Colonic mucosa (tissue), 4 donors: Measurements from ENCODE around the gene STK38L. TPM values are rescaled to one million over a fixed set of nuclear protein-coding genes. Genes with fewer than 3 reads are reported as not detected.

Experiments
- DNase-seq: peaks from one replicate; pipeline ENCODE4 v3.0.0-alpha.2; 2020
- H3K27ac ChIP-seq: fragments of 200-600 bp; one replicate; pipeline ENCODE4 v1.8.0; 2021
- H3K27me3 ChIP-seq: fragments of 200-600 bp; one replicate; pipeline ENCODE4 v1.8.0; 2021
- H3K36me3 ChIP-seq: fragments of 200-600 bp; one replicate; pipeline ENCODE4 v1.8.0; 2021
- H3K4me1 ChIP-seq: fragments of 200-600 bp; one replicate; pipeline ENCODE4 v1.8.0; 2021; ENCODE audit warnings: mild to moderate bottlenecking
- H3K4me3 ChIP-seq: fragments of 200-600 bp; one replicate; pipeline ENCODE4 v1.8.0; 2021
- H3K9ac ChIP-seq, 2 donors: one replicate each; pipeline ENCODE4 v1.7.0; 2013; ENCODE audit warnings: control low read depth in 2 of 2, low read depth in 2 of 2, low read length in 2 of 2
- H3K9me3 ChIP-seq: fragments of 200-600 bp; one replicate; pipeline ENCODE4 v1.8.0; 2021
- CTCF ChIP-seq: fragments of 200-600 bp; IDR thresholded peaks from one replicate; pipeline ENCODE4 v1.8.0; 2022; ENCODE audit warnings: antibody characterized with exemption, mild to moderate bottlenecking
- intact Hi-C: fragments of 100-400 bp; cut with DNase I; formaldehyde crosslinking; loops from one replicate; pipeline ENCODE4 v1.14.1; 2022
- total RNA-seq, 2 donors: library from RNA; stranded (reverse); fragmentation: NEBNext Ultra II Directional in 1 of 2; extraction: Animal tissue kit (Norgen Biotek cat#: 25700) in 1 of 2; gene quantifications; one replicate each; pipeline ENCODE4 v1.2.1, GENCODE V29; 2021
- donor health status: healthy.
- donor health status: DM: no; HTN: no; CAD: no.
- donor health status: DM: no; HTN: no; CAD: no.

The STK38L gene
- total RNA-seq, 2 donors from 2014 or later = 41.9 to 76.6 TPM

- intact Hi-C loops = loop anchor here (10.0 kb wide), 1 partner anchor 46 kb away; no protein-coding TSS in a partner anchor
- H3K27me3 ChIP-seq = no peaks in the 10 kb centered on the region
- DNase-seq = no peak
- H3K36me3 ChIP-seq = no peaks in the 10 kb centered on the region
- H3K27ac ChIP-seq = no peak overlapping the region
- no peak overlapping the region for H3K4me3 ChIP-seq
- TF ChIP-seq CTCF = no peak
- no peaks in the 10 kb centered on the region for H3K4me1 ChIP-seq
- no peaks in the 10 kb centered on the region for H3K9me3 ChIP-seq
- no peak overlapping the region for H3K9ac ChIP-seq
These were observed 94.4 kb downstream of the STK38L start for GRCh38 chr12:27338473-27338872.

GRCh38 chr12:27340971-27341370, 96.9 kb downstream of the STK38L start:
- TF ChIP-seq CTCF = no peak
- H3K9me3 ChIP-seq = no peaks in the 10 kb centered on the region
- intact Hi-C loops = no loop called here
- no peaks in the 10 kb centered on the region for H3K4me1 ChIP-seq
- H3K4me3 ChIP-seq = no peak overlapping the region
- no peak overlapping the region for H3K27ac ChIP-seq
- no peak overlapping the region for H3K9ac ChIP-seq
- no peak for DNase-seq
- no peaks in the 10 kb centered on the region for H3K27me3 ChIP-seq
- H3K36me3 ChIP-seq = no peaks in the 10 kb centered on the region

- H3K27ac ChIP-seq = no peak overlapping the region
- H3K36me3 ChIP-seq = no peaks in the 10 kb centered on the region
- no peak for DNase-seq
- H3K9ac ChIP-seq = no peak overlapping the region
- H3K27me3 ChIP-seq = no peaks in the 10 kb centered on the region
- H3K4me3 ChIP-seq = no peak overlapping the region
- no peaks in the 10 kb centered on the region for H3K4me1 ChIP-seq
- TF ChIP-seq CTCF = no peak
- intact Hi-C loops = no loop called here
- no peaks in the 10 kb centered on the region for H3K9me3 ChIP-seq
These were observed 98.5 kb downstream of the STK38L start for GRCh38 chr12:27342536-27342935.

GRCh38 chr12:27343255-27344000, 99.3 kb downstream of the STK38L start:
- no peak overlapping the region for H3K9ac ChIP-seq
- no peaks in the 10 kb centered on the region for H3K4me1 ChIP-seq

GRCh38 chr12:27344246-27344645, 100.2 kb downstream of the STK38L start:
- intact Hi-C loops = no loop called here
- no peak overlapping the region for H3K4me3 ChIP-seq
- no peaks in the 10 kb centered on the region for H3K36me3 ChIP-seq
- no peaks in the 10 kb centered on the region for H3K4me1 ChIP-seq
- no peaks in the 10 kb centered on the region for H3K27me3 ChIP-seq
- H3K27ac ChIP-seq = no peak overlapping the region
- no peaks in the 10 kb centered on the region for H3K9me3 ChIP-seq
- DNase-seq = no peak
- no peak overlapping the region for H3K9ac ChIP-seq
- TF ChIP-seq CTCF = no peak

More at GRCh38 chr12:27343255-27344000, 99.3 kb downstream of the STK38L start:
- no peaks in the 10 kb centered on the region for H3K27me3 ChIP-seq
- H3K9me3 ChIP-seq = no peaks in the 10 kb centered on the region
- intact Hi-C loops = no loop called here
- H3K36me3 ChIP-seq = no peaks in the 10 kb centered on the region
- H3K27ac ChIP-seq = no peak overlapping the region
- no peak for DNase-seq
- no peak for TF ChIP-seq CTCF
- H3K4me3 ChIP-seq = no peak overlapping the region
